ENCODE measurements around the gene EXOSC7.

EXOSC7 gene

GRCh38 chr3:44993471-44994205, 17.6 kb downstream of the EXOSC7 start:
- no peak for FAIRE-seq

GRCh38 chr3:44995142-44995770, 19.2 kb downstream of the EXOSC7 start:
- FAIRE-seq = no peak

GRCh38 chr3:44996556-44996969, 20.5 kb downstream of the EXOSC7 start:
- FAIRE-seq = no peak

GRCh38 chr3:44999782-45000181, 23.7 kb downstream of the EXOSC7 start:
- no peak for FAIRE-seq

- no peak for FAIRE-seq
Measured at GRCh38 chr3:45000823-45001222, 24.8 kb downstream of the EXOSC7 start.

GRCh38 chr3:45001738-45002137, 25.7 kb downstream of the EXOSC7 start:
- FAIRE-seq = no peak

- no peak for FAIRE-seq
Measured at GRCh38 chr3:45002139-45002660, 26.2 kb downstream of the EXOSC7 start.

GRCh38 chr3:45002720-45003119, 26.7 kb downstream of the EXOSC7 start:
- no peak for FAIRE-seq

GRCh38 chr3:45003406-45003805, 27.4 kb downstream of the EXOSC7 start:
- no peak for FAIRE-seq

- no peak for FAIRE-seq
Measured at GRCh38 chr3:45003859-45004258, 27.8 kb downstream of the EXOSC7 start.

- FAIRE-seq = no peak
Measured at GRCh38 chr3:45007091-45007490, 31.0 kb downstream of the EXOSC7 start.

- FAIRE-seq = no peak
Measured at GRCh38 chr3:45008117-45008516, 32.1 kb downstream of the EXOSC7 start.

GRCh38 chr3:45009868-45010267, 33.8 kb downstream of the EXOSC7 start:
- FAIRE-seq = no peak

- no peak for FAIRE-seq
Measured at GRCh38 chr3:45010811-45011333, 34.8 kb downstream of the EXOSC7 start.

- no peak for FAIRE-seq
Measured at GRCh38 chr3:45011756-45012508, 35.9 kb downstream of the EXOSC7 start.

GRCh38 chr3:45012577-45012976, 36.5 kb downstream of the EXOSC7 start:
- no peak for FAIRE-seq

GRCh38 chr3:45016916-45017315, 40.9 kb downstream of the EXOSC7 start:
- no peak for FAIRE-seq

- no peak for FAIRE-seq
Measured at GRCh38 chr3:45017821-45018220, 41.8 kb downstream of the EXOSC7 start.

- no peak for FAIRE-seq
Measured at GRCh38 chr3:45020534-45020933, 44.5 kb downstream of the EXOSC7 start.

GRCh38 chr3:45021524-45022297, 45.7 kb downstream of the EXOSC7 start:
- FAIRE-seq = no peak

- no peak for FAIRE-seq
Measured at GRCh38 chr3:45023675-45024074, 47.6 kb downstream of the EXOSC7 start.

- no peak for FAIRE-seq
Measured at GRCh38 chr3:45024542-45025255, 48.7 kb downstream of the EXOSC7 start.
